KMS-11 (cell line): Measurements from ENCODE around the gene PRDM8.

Experiments
- H2AFZ ChIP-seq: fragments of 200-600 bp; sonication (generic); 2 replicates; pipeline ENCODE4 v1.6.1; 2016; ENCODE audit warnings: antibody characterized with exemption, mixed run types, low read depth
- H3K27ac ChIP-seq: fragments of 200-600 bp; sonication (generic); 2 replicates; pipeline ENCODE4 v1.6.1; 2016; ENCODE audit warnings: mild to moderate bottlenecking, mixed run types
- H3K27me3 ChIP-seq: fragments of 200-600 bp; sonication (generic); 2 replicates; pipeline ENCODE4 v1.6.1; 2017; ENCODE audit warnings: mild to moderate bottlenecking, low read depth, mixed run types, moderate library complexity; ENCODE audit not compliant: insufficient read depth
- H3K36me3 ChIP-seq: fragments of 200-600 bp; sonication (generic); 2 replicates; pipeline ENCODE4 v1.6.1; 2017; ENCODE audit warnings: mild to moderate bottlenecking, mixed run types; ENCODE audit not compliant: insufficient read depth
- H3K4me1 ChIP-seq: fragments of 200-600 bp; sonication (generic); 2 replicates; pipeline ENCODE4 v1.6.1; 2016; ENCODE audit warnings: mild to moderate bottlenecking, low read depth, mixed run types; ENCODE audit not compliant: poor library complexity, severe bottlenecking
- H3K4me2 ChIP-seq: fragments of 200-600 bp; sonication (generic); 2 replicates; pipeline ENCODE4 v1.7.0; 2016; ENCODE audit warnings: mild to moderate bottlenecking, mixed run types
- H3K4me3 ChIP-seq: fragments of 200-600 bp; sonication (generic); IDR thresholded peaks from 2 replicates; pipeline ENCODE4 v1.6.1; 2017; ENCODE audit warnings: low read depth, low read length, mixed read lengths; ENCODE audit not compliant: insufficient read depth
- H3K79me2 ChIP-seq: fragments of 200-600 bp; sonication (generic); 2 replicates; pipeline ENCODE4 v1.6.1; 2016; ENCODE audit warnings: low read depth, mixed run types; ENCODE audit not compliant: insufficient read depth
- H3K9ac ChIP-seq: fragments of 200-600 bp; sonication (generic); 2 replicates; pipeline ENCODE4 v1.6.1; 2016; ENCODE audit warnings: mild to moderate bottlenecking, mixed run types
- H4K20me1 ChIP-seq: fragments of 200-600 bp; sonication (generic); 2 replicates; pipeline ENCODE4 v1.6.1; 2016; ENCODE audit warnings: mild to moderate bottlenecking, mixed run types; ENCODE audit not compliant: insufficient read depth
- CTCF ChIP-seq: fragments of 200-600 bp; sonication (generic); conservative IDR thresholded peaks from 2 replicates; pipeline ENCODE4 v1.6.1; 2017; ENCODE audit warnings: low read depth, mild to moderate bottlenecking, antibody characterized with exemption, low read length, moderate library complexity, mixed read lengths

PRDM8 gene

GRCh38 chr4:80154545-80154933 is 42.8 kb upstream of the PRDM8 start:
- Histone ChIP-seq H3K4me1 (no peaks in the 10 kb centered on the region), H3K4me2 (no peak overlapping the region), H3K36me3 (no peaks in the 10 kb centered on the region), H2AFZ (no peak overlapping the region), H3K9ac (no peak overlapping the region), H3K4me3 (no peak overlapping the region), H3K79me2 (no peaks in the 10 kb centered on the region), H3K27me3 (no peaks in the 10 kb centered on the region), H4K20me1 (no peaks in the 10 kb centered on the region), H3K27ac (no peak overlapping the region)
- TF ChIP-seq CTCF = no peak

- Histone ChIP-seq H3K79me2 (no peaks in the 10 kb centered on the region), H3K4me1 (no peaks in the 10 kb centered on the region), H3K9ac (no peak overlapping the region), H2AFZ (no peak overlapping the region), H4K20me1 (no peaks in the 10 kb centered on the region), H3K27ac (no peak overlapping the region), H3K4me2 (no peak overlapping the region), H3K36me3 (no peaks in the 10 kb centered on the region), H3K27me3 (no peaks in the 10 kb centered on the region), H3K4me3 (no peak overlapping the region)
- no peak for TF ChIP-seq CTCF
Observed at GRCh38 chr4:80155316-80155982, 41.9 kb upstream of the PRDM8 start.

GRCh38 chr4:80156410-80156809 is 40.9 kb upstream of the PRDM8 start:
- Histone ChIP-seq H3K4me2 (no peak overlapping the region), H3K79me2 (no peaks in the 10 kb centered on the region)

GRCh38 chr4:80161413-80162058 is 35.8 kb upstream of the PRDM8 start:
- Histone ChIP-seq H3K27ac (no peak overlapping the region), H4K20me1 (no peaks in the 10 kb centered on the region), H3K9ac (no peak overlapping the region), H3K4me1 (no peaks in the 10 kb centered on the region), H3K4me2 (no peak overlapping the region), H3K36me3 (no peaks in the 10 kb centered on the region), H2AFZ (no peak overlapping the region), H3K79me2 (no peaks in the 10 kb centered on the region), H3K4me3 (no peak overlapping the region), H3K27me3 (no peaks in the 10 kb centered on the region)
- no peak for TF ChIP-seq CTCF

More at GRCh38 chr4:80156410-80156809, 40.9 kb upstream of the PRDM8 start:
- H3K4me1 ChIP-seq = no peaks in the 10 kb centered on the region
- H2AFZ ChIP-seq = no peak overlapping the region
- H3K27ac ChIP-seq = no peak overlapping the region
- no peak overlapping the region for H3K9ac ChIP-seq
- TF ChIP-seq CTCF = no peak
- no peaks in the 10 kb centered on the region for H4K20me1 ChIP-seq
- no peaks in the 10 kb centered on the region for H3K36me3 ChIP-seq
- no peaks in the 10 kb centered on the region for H3K27me3 ChIP-seq
- no peak overlapping the region for H3K4me3 ChIP-seq
